NT2/D1 (cell line): ENCODE measurements around the gene TBC1D21.
A peak's percentile ranks its signal among the peaks of the same experiment; 100 is the strongest.

ENCODE experiments used
- DNase-seq: peaks from one replicate; pipeline ENCODE4 v3.0.0-alpha.2; 2011; ENCODE audit warnings: low read depth, low spot score
- H3K27me3 ChIP-seq: 2 replicates; pipeline ENCODE4 v1.6.0; 2011; ENCODE audit warnings: mild to moderate bottlenecking; ENCODE audit not compliant: insufficient read length, insufficient read depth
- H3K36me3 ChIP-seq: 2 replicates; pipeline ENCODE4 v1.6.1; 2011; ENCODE audit warnings: mild to moderate bottlenecking, low read length, mixed read lengths; ENCODE audit not compliant: insufficient read depth, insufficient read length
- H3K4me1 ChIP-seq: 2 replicates; pipeline ENCODE4 v1.5.1; 2011; ENCODE audit not compliant: insufficient read depth, insufficient read length
- H3K4me3 ChIP-seq: 2 replicates; pipeline ENCODE4 v1.5.1; 2011; ENCODE audit warnings: low read depth; ENCODE audit not compliant: insufficient read length
- H3K9ac ChIP-seq: 2 replicates; pipeline ENCODE4 v1.6.0; 2011; ENCODE audit warnings: low read depth; ENCODE audit not compliant: insufficient read length
- H3K9me3 ChIP-seq: 2 replicates; pipeline ENCODE4 v1.5.1; 2011; ENCODE audit warnings: mild to moderate bottlenecking, low read length; ENCODE audit not compliant: insufficient read depth
- SUZ12 ChIP-seq: IDR thresholded peaks from 2 replicates; pipeline ENCODE4 v1.6.1; 2011; ENCODE audit not compliant: insufficient read length, insufficient read depth; ENCODE audit errors: extremely low read depth
- YY1 ChIP-seq: IDR thresholded peaks from 2 replicates; pipeline ENCODE4 v1.6.1; 2011; ENCODE audit not compliant: insufficient read length, insufficient read depth
- ZNF274 ChIP-seq: IDR thresholded peaks from 2 replicates; pipeline ENCODE4 v1.6.1; 2011; ENCODE audit warnings: mild to moderate bottlenecking, low read depth, low read length

TBC1D21 gene

DNA sequence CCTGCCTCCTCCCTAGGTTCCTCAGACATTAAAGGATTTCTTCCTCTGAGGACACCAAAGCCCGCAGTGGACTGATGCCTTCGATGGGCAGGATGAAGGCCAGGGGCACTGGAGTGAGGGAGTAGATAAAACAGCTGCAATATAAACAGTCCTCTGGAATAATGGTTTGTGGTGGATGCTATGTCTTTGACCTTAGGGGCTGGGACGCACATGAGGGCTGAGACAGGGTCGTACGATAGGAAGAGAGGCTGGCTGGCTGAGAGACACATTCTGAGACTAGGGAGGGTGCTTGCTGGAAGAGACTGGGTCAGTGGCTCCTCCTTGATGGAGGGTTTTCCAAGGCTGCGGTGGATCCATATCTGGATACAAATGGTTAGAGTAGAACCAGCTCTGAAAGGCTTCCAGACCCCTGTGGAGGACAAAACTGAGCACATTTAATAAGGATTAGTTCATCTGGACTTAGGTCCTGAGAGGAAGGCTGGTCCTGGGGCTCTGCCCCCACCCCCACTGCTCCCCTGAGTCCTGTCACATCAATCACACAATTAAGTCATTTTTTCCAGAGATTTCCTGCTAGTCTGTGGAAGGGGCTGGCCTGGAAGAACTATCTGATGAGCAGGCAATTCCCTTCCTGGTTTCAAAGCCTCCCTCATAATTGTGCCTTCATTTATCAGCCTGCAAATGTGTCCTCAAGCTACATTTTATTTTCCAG is 15.8 kb downstream of the TBC1D21 start:
- H3K9ac ChIP-seq = no peak overlapping the region
- DNase-seq = no peak
- TF ChIP-seq YY1 (no peak), ZNF274 (no peak)

DNA sequence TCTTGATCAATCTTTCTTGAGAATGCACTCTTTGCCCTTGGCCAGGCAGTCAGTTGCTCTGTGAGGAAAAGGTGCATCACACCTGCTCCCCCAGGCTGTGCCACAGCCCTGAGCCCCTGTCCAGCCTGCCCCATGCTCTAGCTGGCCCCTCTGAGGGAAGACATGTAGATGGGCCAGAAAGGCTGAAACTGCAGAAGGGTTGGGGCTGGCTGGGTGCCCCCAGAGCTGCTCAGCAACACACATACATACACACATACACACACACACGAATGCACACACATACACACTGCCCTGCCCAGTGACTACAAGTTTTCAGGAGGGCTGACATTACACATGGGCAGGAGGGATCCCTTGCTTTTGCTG is 16.4 kb downstream of the TBC1D21 start:
- H3K36me3 ChIP-seq = no peaks in the 10 kb centered on the region
- no peak for DNase-seq
- peaks cover 24% of the 10 kb centered on the region for H3K27me3 ChIP-seq
- H3K9me3 ChIP-seq = peaks cover 13% of the 10 kb centered on the region; the same call in 1 of the 2 replicates
- H3K4me3 ChIP-seq = no peak overlapping the region
- no peak overlapping the region for H3K9ac ChIP-seq
- TF ChIP-seq YY1 (no peak), SUZ12 (no peak), ZNF274 (no peak)
- H3K4me1 ChIP-seq = no peaks in the 10 kb centered on the region

More for the DNA sequence above, 15.8 kb downstream of the TBC1D21 start:
- Histone ChIP-seq H3K4me1 (peaks cover 1% of the 10 kb centered on the region), H3K27me3 (peaks cover 24% of the 10 kb centered on the region), H3K9me3 (peaks cover 13% of the 10 kb centered on the region; the same call in 1 of the 2 replicates), H3K4me3 (no peak overlapping the region), H3K36me3 (no peaks in the 10 kb centered on the region)

- Histone ChIP-seq H3K9ac (no peak overlapping the region), H3K36me3 (no peaks in the 10 kb centered on the region), H3K4me1 (no peaks in the 10 kb centered on the region), H3K4me3 (no peak overlapping the region), H3K9me3 (peaks cover 13% of the 10 kb centered on the region; the same call in 1 of the 2 replicates), H3K27me3 (peaks cover 24% of the 10 kb centered on the region)
- no peak for DNase-seq
- TF ChIP-seq SUZ12 (no peak), ZNF274 (no peak), YY1 (no peak)
Measured at GRCh38 chr15:73891328-73892315, 18.3 kb downstream of the TBC1D21 start.

DNA sequence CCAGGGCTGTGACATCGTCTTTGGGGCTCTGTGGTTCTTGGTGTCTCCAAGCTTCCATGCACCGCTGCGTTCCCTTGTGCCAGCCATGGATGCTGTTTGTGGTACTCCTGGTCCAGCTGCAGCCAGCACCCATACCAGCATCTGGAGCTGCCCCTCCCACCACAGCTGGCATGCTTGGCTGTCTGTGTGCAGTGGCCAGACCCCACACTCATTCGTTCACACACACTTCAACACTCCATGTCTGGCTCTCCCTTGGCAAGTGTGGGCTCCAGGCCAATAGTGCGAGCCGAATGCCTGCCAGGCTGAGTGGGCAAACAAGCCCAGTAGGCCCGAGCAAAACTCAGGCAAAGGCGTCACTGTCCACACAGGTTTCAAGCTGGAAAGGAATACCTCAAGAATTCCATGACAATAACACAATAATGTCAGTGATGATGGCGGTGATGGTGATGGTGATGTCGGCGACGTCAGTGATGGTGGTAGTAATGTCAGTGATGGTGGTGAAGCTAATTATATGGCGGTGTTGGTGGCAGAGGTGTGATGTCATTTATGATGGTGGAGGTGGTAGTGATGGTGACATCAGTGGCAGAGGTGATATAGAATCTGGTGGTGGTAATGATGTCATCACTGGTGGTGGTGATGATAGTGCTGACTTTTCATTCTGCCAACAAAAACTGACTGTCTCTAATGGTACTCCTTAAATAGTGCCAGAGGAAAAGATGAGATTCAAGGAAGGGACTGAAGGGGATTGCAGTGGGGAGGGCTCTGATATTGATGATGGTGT is 19.3 kb downstream of the TBC1D21 start:
- Histone ChIP-seq H3K27me3 (peaks cover 20% of the 10 kb centered on the region), H3K9me3 (peaks cover 13% of the 10 kb centered on the region; the same call in 1 of the 2 replicates), H3K4me3 (no peak overlapping the region), H3K9ac (no peak overlapping the region), H3K4me1 (no peaks in the 10 kb centered on the region), H3K36me3 (no peaks in the 10 kb centered on the region)
- DNase-seq = no peak
- no peak for TF ChIP-seq SUZ12
- TF ChIP-seq ZNF274 = no peak

GRCh38 chr15:73894133-73894814 is 20.9 kb downstream of the TBC1D21 start:
- H3K9ac ChIP-seq = no peak overlapping the region
- peaks cover 7% of the 10 kb centered on the region for H3K4me1 ChIP-seq
- TF ChIP-seq SUZ12 (no peak), YY1 (no peak), ZNF274 (no peak)
- no peak for DNase-seq
- peaks cover 13% of the 10 kb centered on the region; the same call in 1 of the 2 replicates for H3K9me3 ChIP-seq
- H3K4me3 ChIP-seq = no peak overlapping the region
- no peaks in the 10 kb centered on the region for H3K36me3 ChIP-seq
- peaks cover 5% of the 10 kb centered on the region for H3K27me3 ChIP-seq

GRCh38 chr15:73897441-73898261 is 24.3 kb downstream of the TBC1D21 start:
- DNase-seq = peak; percentile 51
- peaks cover 7% of the 10 kb centered on the region for H3K4me1 ChIP-seq
- H3K9ac ChIP-seq = no peak overlapping the region
- H3K27me3 ChIP-seq = no peaks in the 10 kb centered on the region
- 0 out of 2 replicates have a peak, but pooled peaks cover under 1% of the 10 kb centered on the region for H3K9me3 ChIP-seq
- no peak overlapping the region for H3K4me3 ChIP-seq
- H3K36me3 ChIP-seq = no peaks in the 10 kb centered on the region
- no peak for TF ChIP-seq ZNF274
- TF ChIP-seq YY1 = no peak
- no peak for TF ChIP-seq SUZ12
